ENCODE data around the gene PTPRT.

Gene PTPRT

DNA sequence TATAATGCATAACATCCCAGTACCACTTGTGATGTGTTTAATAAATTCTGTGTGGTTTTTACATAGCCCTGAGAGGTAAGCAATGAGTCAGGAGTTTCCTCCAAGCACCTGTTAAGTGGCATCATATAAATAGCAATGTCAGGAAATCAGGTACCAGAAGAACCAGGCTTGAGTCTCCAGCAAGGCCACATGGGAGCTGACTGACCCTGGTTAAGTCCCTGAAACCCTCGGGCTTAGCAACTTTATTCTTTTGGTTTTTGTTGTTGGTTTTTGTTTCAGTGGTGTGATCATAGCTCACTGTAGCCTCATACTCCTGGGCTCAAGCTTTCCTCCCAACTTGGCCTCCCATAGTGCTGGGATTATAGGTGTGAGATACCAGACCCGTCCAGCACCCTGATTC lies 70.0 kb downstream of the PTPRT start:
- no peak for DNase-seq (ENCODE audit: low read depth)

DNA sequence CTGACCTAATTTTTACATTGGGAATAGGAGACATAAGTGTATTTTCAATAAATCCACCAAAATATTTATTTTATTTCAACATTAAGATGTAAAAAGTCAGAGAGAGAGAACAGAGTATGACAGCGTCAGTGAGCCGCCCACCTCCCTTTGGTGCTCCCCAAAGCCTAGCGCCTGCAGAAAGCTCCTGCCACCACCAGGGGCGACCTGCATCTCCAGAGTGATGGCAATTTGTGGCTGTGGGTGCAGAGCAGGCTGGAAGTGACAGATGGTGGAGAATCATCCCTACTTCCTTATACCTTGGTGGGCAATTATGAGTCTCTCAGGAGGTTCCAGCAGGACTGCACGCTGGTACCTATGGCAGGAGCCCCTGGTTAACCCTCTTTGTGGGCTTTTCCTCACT lies 87.3 kb downstream of the PTPRT start:
- DNase-seq (ENCODE audit: low read depth), result no peak

DNA sequence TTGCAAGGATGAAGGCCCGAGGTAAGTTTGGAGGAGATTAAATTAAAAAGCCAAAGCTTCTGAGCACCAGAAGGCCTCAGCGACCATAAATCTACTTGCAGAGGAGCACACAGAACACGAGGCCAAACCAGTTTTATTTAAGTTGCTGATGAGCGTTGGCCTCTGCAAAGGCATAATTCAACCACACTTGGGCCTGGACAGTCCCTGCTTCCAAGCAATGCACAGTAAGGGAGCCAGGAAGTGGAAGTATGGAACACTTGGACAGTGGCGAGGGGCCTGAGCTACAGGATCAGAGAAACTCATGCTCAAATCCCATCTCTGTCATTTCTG lies 92.8 kb downstream of the PTPRT start:
- DNase-seq (ENCODE audit: low read depth), result no peak

DNA sequence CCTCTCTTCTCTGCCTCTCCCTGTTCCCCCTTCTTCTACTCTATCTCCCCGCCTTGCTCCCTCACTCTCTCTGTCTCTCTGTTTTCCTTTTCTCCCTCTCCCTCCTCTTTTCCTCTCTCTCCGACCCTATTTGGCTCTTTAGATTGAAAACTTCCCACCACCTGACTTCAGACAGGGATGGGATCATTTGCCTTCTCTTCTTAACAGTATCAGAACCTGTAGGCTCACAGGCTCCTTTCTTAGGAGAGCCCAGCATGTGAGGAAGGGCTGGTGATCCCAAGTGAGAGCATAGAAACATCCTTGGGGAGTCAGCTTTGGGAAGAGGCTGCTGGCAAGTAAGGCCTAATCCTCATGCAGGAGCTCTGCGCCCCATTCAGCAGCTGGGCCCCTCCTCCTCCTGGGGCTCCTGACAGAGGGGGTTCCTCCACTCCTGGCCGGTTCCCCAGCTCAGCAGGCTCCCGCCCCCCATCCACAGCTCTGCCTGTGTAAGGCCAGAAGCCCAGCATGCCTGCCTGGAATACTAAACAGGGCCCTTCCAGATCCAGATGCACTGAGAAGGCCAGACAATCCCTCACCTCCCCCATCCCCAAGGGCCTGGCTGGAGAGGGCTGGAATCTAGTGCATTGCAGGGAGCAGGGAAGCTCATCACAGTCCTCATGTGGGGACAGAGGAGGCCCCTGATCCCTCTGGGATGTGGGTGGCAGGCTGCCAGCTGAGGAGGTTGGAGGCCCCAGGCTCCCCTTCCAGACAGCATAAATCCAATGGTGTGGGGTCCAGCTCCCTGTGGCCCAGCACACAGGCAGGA lies 93.4 kb downstream of the PTPRT start:
- no peak for DNase-seq (ENCODE audit: low read depth)

DNA sequence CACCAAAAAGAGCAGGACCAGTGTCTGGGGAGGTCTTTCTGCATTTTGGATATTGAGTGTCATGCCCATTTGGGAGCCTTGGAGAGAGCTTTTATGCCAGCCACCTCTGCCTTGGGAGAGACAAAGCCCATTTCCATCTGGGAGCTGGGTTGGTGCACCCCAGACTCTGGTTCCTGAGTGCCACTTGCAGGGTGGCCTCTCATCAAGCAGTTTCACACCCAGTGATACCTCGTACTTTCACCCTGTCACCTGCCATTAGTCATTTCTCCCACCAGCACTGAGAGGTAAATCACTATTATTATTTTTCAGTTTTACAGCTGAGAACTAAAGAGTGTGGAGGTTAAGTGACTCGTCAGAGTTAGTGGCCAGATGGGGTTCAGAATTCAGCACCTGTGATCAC lies 94.7 kb downstream of the PTPRT start:
- DNase-seq (ENCODE audit: low read depth), result no peak

DNA sequence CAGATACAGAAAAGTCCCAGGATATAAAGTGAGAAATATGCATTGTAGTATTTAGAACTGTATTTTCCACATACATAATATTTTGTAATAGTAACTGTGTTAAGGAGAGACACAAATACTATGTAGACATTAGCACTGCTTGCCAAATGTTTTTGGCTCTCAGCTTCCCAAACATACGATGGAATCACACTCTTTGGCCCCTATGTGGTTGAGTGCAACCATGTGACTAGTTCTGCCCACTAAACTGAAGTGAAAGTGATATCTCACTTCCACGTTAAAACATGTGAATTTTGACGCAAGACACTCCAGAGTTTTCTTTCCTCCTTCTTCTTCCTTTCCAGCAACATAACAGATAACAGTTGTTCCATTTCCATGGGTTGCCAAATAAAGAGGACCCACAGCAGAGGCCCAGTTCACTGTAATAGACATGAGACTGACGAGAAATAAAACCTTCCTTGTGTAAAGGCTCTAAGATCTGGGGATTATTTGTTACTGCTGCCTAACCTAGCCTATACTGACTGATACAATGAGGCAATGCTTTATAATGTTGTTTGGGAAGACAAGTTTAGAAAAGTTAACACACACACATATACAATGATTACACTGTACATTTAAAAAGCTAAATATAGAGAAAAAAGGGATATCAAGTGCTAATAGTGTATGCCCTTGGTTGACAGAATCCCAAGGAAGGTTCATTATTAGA lies 97.2 kb downstream of the PTPRT start:
- no peak for DNase-seq (ENCODE audit: low read depth)

DNA sequence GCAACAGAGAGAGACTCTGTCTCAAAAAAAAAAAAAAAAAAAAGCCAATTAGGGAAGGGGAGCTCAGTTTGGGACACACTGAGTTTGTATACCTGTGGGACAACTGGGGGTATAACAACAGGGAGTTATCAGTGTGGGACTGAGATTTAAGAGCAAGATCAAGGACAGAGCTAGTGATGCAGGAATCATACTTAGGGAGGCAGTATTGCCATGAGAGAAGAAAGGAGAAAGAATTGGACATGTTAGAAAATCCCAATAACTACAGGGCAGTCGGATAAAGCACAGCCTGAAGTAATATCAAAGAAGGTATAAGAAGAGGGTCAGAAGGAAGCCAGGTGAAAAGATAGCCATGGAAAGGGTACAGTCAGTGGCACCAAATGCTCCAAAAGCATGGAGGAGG lies 121.2 kb downstream of the PTPRT start:
- no peak for DNase-seq (ENCODE audit: low read depth)

DNA sequence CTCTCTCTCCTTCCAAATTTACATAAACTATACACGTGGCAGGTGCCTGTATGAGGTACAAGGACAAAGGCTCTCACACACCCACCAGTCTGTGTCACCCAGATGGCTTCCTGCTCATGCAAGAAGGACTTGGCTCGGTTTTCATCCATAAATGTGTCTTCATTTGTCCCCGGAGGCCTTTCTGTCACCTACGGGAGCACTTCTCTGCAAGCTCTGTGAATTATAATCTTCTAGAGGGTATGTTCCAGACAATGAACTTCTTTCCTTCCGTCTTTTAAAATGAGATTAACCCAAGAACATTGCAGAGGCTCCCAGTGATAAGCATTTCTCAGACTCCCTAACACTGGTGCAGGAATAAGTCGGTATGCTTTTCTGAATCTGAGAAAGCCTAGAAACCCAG lies 123.6 kb downstream of the PTPRT start:
- no peak for DNase-seq (ENCODE audit: low read depth)

DNA sequence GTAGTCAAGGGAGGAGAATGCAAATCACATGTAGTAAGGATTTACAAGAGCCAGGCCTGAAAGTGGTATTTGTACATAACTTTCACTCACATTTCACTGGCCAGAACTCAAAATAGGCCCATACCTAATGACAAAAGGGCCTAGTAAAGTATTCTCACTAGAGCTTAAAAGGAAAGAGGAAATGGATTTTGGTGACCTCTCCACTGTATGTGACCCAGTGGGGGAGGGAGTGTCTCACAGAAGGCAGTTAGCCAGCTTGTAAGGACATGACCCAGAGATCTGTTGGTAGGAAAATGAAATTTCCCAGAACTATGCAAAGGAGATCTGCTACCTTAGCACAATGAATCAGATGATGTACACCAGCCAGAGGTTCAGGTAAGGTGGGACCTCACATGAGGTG lies 124.4 kb downstream of the PTPRT start:
- DNase-seq (ENCODE audit: low read depth), result no peak

DNA sequence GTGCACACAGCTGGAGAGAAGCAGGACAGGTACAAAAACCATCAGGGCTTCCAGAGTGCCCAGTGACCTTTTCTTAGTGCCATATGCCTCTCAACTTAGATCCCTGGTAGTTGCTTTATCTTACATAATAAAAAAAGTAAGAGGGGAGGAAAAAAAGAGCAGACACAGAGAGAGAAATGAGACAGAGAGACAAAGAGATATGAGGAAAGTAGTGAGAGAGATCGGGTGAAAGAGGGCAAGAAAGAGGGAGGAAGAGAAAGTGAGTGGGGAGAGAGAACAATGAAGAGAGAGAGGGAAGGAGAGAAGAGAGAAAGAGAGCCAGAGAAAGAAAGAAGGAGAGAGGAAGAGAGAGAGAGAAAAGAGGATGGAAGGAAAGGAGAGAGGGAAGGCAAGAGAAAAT lies 131.6 kb downstream of the PTPRT start:
- no peak for DNase-seq (ENCODE audit: low read depth)

DNA sequence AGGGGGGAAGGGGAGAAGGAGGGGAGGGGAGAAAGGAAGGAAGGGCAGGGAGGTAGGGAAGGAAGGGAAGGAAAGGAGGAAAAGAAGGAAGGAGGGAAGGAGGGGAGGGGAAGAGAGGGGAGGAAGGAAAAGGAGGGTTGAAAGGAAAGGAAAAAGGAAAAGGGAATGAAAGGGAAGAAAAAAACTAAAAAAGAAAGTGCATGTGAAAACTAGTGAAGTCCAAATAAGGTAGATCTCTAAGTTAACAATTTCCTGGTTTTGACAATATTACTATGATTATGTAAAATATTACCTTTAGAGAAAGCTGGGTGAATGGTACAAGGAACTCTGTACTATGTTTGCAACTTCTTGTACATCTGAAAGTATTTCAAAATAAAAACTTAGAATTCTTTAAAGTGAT lies 132.4 kb downstream of the PTPRT start:
- no peak for DNase-seq (ENCODE audit: low read depth)

DNA sequence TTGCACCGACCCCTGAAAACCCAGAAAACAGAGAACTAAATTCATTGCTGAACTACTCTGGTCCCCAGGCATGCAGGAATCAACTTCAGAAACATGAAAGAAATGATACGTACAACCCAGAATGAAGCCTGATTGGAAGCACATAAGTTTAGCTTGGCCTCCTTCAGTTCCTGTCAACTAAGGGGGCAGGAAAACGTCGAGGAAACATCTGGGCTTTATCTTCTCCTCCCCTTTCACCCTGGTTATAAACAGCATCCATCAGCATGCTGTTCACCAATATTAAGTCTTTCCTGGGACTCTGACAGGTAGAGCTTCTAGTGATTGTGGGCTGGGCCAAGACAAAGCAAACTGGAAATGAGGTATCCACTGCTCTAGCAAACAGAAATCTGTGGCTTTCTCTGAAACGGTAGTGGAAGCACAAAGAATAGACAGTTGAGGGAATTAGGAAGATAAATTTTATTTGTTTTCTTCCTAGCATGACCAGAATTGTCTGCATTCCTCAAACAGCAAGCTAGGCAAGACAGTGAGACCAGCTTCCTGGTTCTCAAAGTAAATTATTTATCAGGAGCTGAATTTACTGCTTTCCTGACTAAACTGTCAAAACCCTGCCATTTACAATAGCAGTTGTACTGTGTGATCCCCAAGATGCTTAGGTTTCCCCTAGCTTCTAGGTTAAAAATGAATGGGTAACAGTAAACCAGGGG lies 134.4 kb downstream of the PTPRT start:
- DNase-seq (ENCODE audit: low read depth), result no peak

DNA sequence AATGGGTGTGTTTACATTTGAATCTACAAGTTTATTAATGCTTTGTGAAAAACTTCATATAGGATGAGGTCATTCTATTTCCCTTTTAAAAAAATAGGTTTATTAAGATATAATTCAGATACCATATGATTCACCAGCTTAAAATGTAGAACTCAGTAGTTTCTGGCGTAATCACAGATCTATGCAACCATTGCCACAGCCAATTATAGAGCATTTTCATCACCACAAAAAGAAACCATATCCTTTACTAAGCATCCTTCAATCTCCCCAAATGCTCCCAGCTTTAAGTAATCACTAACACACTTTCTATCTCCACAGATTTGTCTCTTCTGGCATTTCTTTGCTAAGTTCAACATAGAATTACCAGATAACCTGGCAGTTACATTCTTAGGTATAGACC lies 137.2 kb downstream of the PTPRT start:
- no peak for DNase-seq (ENCODE audit: low read depth)

DNA sequence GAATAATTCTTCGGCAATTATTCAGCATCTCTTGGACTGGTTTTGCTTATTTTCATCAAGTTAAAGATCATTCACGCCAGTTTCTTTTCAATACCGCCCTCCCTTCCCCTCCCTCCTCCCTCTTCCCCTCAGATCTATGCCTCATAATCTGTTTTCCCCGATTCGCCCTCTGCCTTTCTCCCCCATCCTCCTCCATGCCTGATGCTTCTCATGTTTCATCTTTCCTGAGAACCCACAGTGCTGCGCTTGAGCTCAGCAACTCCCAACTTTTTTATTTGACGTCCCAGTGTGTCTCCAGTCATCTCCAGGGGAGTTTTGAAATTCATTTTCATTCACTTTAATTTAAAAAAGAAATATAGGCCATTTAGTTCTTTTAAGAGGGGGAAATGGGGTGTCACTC lies 142.7 kb downstream of the PTPRT start:
- DNase-seq (ENCODE audit: low read depth), result no peak

DNA sequence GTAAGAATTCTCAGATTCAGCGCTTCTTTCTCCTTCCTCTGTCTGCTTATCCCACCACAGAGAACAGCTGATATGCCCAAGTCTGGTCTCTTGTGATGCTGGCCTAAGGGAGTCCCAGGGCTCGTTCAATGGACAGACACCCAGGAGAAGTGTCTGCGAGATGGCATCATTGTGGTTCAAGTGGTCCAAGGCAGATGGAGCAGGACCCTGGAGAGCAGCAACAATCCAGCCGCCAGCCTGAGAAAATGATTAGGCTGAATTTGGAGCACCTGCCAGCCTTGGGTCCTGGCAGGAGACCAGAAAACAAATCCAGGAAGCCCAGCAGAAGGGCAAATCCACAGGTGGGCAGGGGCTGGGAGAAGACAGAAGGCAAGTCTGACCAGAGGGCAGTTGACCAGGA lies 145.8 kb downstream of the PTPRT start:
- DNase-seq (ENCODE audit: low read depth), result no peak

DNA sequence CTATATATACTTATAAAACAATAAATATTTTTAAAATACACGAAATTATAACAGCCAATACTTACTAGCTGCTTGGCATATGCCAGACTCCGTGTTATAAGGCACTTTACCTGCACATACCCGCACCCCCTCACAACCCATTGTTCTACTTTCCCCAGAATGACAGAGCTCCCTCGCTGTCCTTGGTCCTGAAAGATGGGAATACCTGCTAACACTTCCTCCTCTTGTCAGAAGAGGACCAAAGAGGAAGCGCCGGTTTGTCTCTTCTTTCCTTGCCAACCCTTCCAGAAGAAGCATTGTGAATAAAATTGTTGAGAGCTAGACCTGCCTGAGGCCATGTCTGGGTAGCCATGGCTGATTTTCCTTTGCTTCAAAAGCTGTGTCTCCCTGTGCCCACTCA lies 149.3 kb downstream of the PTPRT start:
- DNase-seq (ENCODE audit: low read depth), result no peak

DNA sequence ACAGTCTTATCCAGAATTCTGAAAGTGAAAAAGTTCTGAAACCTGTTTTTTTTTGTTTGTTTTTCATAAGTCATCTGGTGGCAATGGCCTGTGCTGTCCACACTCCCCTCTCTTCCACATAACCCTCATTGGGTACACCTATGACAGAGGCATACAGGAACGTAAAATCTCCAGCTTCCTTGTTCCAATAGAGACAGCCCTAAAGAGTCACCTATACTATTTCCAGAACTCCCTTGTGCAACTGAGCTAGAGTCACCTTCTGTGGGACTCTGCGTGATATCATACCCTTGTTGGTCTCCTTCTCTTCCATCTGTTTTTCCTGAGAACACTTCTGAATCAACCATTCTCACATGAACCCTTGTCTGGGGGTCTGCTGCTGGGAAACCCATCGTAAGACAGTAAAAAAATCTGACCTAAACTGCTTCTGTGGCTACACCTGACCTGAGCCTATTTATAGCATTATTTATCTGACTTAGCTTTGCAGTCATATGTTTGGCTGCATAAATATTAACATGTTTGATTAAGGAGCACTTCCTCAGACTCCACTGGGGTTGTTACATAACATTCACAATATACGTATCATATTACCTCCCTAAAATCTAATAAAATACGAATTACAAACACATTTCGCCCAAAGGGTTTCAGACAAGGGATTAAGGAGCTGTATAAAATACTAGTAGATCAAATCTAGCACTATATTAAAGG lies 151.9 kb downstream of the PTPRT start:
- DNase-seq (ENCODE audit: low read depth), result no peak

DNA sequence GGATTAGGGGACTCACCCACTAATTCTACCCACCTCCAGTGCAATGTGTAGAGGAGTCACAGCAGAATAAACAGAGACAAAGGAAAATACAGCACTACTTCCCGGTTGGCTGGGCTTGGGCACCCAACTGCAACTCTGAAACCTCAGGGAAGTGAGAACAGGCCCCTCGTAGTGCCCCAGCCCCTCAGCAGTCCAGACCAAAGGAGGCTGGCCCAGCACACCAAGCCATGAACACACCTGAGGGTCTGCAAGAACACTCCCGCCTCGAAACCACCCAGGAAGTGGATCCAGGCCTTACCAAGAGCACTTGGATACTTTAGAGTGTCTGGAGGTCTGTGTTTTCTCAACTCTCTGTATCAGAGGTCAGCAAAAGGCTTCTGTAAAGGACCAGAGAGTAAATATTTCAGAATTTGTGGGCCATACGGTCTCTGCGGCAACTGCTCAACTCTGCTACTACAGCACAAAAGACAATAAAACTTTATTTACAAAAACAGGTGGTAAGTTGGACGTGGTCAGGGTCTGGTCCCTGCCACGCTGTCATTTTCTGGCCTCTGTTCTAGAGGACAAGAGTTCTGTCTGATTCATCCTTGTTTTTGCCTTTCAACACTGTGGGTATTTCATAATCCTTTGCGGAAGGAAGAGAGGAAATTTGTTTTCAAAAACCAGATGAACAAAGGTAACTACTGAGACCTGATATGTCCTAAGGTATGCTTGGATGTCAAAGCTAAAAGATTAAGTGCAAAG lies 154.6 kb downstream of the PTPRT start:
- no peak for DNase-seq (ENCODE audit: low read depth)

DNA sequence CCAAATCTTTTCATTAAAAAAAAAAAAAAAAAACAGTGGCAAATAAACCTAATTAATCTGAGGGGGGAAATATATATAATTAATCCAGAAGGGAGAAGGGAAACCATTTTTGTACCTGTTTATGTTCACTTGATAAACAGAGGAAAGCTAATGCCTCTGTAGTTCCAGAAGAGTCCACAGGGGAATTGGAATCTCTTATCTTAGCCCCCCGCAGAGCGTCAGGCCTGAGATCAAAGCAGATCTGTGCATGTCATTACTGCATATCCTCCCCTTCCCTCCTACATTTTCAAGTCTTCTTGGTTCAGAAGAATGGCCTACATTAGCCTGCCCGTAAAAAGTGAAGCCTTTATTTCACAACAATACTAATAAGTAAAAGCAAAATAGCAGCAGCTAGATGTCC lies 157.2 kb downstream of the PTPRT start:
- no peak for DNase-seq (ENCODE audit: low read depth)

DNA sequence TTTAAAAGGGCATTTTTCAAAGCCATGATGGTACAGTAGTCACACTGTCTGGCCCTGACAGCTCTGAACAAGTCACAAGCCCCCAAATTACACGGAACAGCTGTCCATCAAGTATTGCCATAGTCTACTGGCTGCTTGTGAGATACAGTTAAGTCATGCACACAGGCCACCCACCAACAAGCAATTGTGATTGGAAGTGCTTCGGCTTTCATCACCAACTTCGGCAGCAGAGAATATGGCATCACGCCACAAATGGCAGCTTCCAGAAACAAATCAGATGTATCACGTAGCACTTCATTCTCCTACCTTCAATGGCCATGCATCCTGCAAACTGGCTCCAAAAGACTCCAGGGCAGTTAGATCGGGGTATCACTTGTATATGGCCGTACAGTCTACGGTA lies 160.5 kb downstream of the PTPRT start:
- DNase-seq (ENCODE audit: low read depth), result no peak

DNA sequence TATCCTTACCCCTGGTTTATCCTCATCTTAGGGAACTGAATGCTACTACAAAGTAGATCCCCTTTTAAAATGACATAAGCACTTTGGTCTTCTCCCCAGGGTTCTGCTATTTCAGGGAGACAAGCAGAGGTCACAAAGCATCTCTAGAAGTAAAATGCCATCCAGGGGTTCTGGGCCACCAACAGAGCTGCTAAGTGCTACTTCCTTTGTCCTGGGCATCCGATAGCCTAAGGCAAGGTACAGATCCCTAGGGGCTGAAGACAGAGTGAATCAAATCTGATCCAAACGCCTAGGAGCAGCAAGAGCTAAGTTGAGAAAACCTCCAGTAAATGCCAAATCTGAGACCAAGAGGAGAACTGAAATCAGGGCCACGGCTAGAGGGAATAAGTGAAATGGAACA lies 161.2 kb downstream of the PTPRT start:
- DNase-seq (ENCODE audit: low read depth), result no peak

DNA sequence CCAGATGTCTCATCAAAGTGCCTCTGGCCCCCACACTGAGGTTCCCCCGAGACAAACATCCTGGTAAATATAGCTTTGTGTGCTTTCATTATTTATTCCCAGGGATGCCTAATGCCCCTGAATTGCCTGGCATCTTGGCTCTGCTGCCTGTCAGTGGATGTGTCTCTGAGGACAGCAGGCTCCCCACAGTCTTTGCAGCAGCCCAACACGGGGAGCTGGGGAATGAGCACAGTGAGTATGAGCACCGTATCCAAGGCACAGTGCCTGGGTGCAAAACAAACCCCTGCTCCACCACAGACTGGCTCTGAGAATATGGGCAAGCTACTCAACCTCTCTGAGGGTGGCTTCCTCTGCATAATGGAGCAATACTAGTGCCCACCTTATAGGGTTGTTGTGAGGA lies 165.9 kb downstream of the PTPRT start:
- no peak for DNase-seq (ENCODE audit: low read depth)
